Astrocyte (in vitro differentiated cells and primary cell): ENCODE results near the gene LRCOL1. TPM values are rescaled to one million over a fixed set of nuclear protein-coding genes. Genes with fewer than 3 reads are reported as not detected.
A peak's percentile ranks its signal among the peaks of the same experiment; 100 is the strongest.

ENCODE experiments used
- DNase-seq: peaks from one replicate; pipeline ENCODE4 v3.0.0-alpha.2; 2010; ENCODE audit warnings: low read depth
- FAIRE-seq: peaks from 2 replicates; lab custom pipeline; 2011; peaks lifted over from hg19 to GRCh38; lab: Jason Lieb, UNC
- H2AFZ ChIP-seq: 2 replicates; pipeline ENCODE4 v1.6.0; 2012; ENCODE audit warnings: low read depth, low read length, inconsistent platforms
- H3K27ac ChIP-seq: 2 replicates; pipeline ENCODE4 v1.5.1; 2011; ENCODE audit warnings: low read depth, low read length, inconsistent platforms
- H3K27me3 ChIP-seq: 2 replicates; pipeline ENCODE4 v1.6.0; 2011; ENCODE audit warnings: low read length, inconsistent platforms; ENCODE audit not compliant: insufficient read depth
- H3K36me3 ChIP-seq: 2 replicates; pipeline ENCODE4 v1.5.1; 2011; ENCODE audit warnings: low read length, inconsistent platforms; ENCODE audit not compliant: insufficient read depth
- H3K4me1 ChIP-seq: 2 replicates; pipeline ENCODE4 v1.5.1; 2011; ENCODE audit warnings: low read length, inconsistent platforms; ENCODE audit not compliant: insufficient read depth
- H3K4me2 ChIP-seq: 2 replicates; pipeline ENCODE4 v1.6.0; 2012; ENCODE audit warnings: low read length, inconsistent platforms
- H3K4me3 ChIP-seq: 2 replicates; pipeline ENCODE4 v1.5.1; 2011; ENCODE audit warnings: low read depth, mild to moderate bottlenecking, low read length, inconsistent platforms; ENCODE audit not compliant: insufficient read depth
- H3K79me2 ChIP-seq: 2 replicates; pipeline ENCODE4 v1.6.0; 2012; ENCODE audit warnings: mild to moderate bottlenecking, low read length, inconsistent platforms; ENCODE audit not compliant: insufficient read depth
- H3K9ac ChIP-seq: 2 replicates; pipeline ENCODE4 v1.6.0; 2012; ENCODE audit warnings: mild to moderate bottlenecking, low read length, inconsistent platforms
- H3K9me3 ChIP-seq: 2 replicates; pipeline ENCODE4 v1.5.1; 2012; ENCODE audit warnings: low read depth, mild to moderate bottlenecking, low read length, inconsistent platforms; ENCODE audit not compliant: insufficient read depth
- H4K20me1 ChIP-seq: 2 replicates; pipeline ENCODE4 v1.6.0; 2012; ENCODE audit warnings: low read length, inconsistent platforms; ENCODE audit not compliant: insufficient read depth
- H3K27ac Mint-ChIP-seq: one replicate; pipeline ENCODE4 v1.8.0; 2021; ENCODE audit warnings: mild to moderate bottlenecking, mixed read lengths; ENCODE audit not compliant: unreplicated experiment
- H3K27me3 Mint-ChIP-seq: one replicate; pipeline ENCODE4 v1.8.0; 2021; ENCODE audit warnings: low read depth, mixed read lengths; ENCODE audit not compliant: unreplicated experiment
- H3K36me3 Mint-ChIP-seq: one replicate; pipeline ENCODE4 v1.8.0; 2021; ENCODE audit warnings: low read depth, mixed read lengths; ENCODE audit not compliant: unreplicated experiment
- H3K4me1 Mint-ChIP-seq: one replicate; pipeline ENCODE4 v1.8.0; 2021; ENCODE audit warnings: low read depth, mixed read lengths; ENCODE audit not compliant: unreplicated experiment
- H3K4me3 Mint-ChIP-seq: one replicate; pipeline ENCODE4 v1.8.0; 2021; ENCODE audit warnings: mild to moderate bottlenecking, moderate library complexity, mixed read lengths; ENCODE audit not compliant: unreplicated experiment
- H3K9me3 Mint-ChIP-seq: one replicate; pipeline ENCODE4 v1.8.0; 2021; ENCODE audit warnings: mild to moderate bottlenecking, mixed read lengths; ENCODE audit not compliant: unreplicated experiment
- EZH2 ChIP-seq: IDR thresholded peaks from 2 replicates; pipeline ENCODE4 v1.6.1; 2012; ENCODE audit warnings: mild to moderate bottlenecking, low read length, inconsistent platforms; ENCODE audit not compliant: insufficient read depth
- total RNA-seq: library from RNA; stranded (reverse); gene quantifications from 2 replicates; pipeline ENCODE4 v1.2.1, GENCODE V29; 2021
- TF ChIP-seq, protein P1 (sequence below): IDR thresholded peaks from 2 replicates; pipeline ENCODE4 v1.5.1; 2011; ENCODE audit warnings: low read depth, mild to moderate bottlenecking, inconsistent platforms, low read length, moderate library complexity; ENCODE audit not compliant: insufficient read depth

The LRCOL1 gene
- total RNA-seq, 1 donor from 2014 or later = not detected

DNA sequence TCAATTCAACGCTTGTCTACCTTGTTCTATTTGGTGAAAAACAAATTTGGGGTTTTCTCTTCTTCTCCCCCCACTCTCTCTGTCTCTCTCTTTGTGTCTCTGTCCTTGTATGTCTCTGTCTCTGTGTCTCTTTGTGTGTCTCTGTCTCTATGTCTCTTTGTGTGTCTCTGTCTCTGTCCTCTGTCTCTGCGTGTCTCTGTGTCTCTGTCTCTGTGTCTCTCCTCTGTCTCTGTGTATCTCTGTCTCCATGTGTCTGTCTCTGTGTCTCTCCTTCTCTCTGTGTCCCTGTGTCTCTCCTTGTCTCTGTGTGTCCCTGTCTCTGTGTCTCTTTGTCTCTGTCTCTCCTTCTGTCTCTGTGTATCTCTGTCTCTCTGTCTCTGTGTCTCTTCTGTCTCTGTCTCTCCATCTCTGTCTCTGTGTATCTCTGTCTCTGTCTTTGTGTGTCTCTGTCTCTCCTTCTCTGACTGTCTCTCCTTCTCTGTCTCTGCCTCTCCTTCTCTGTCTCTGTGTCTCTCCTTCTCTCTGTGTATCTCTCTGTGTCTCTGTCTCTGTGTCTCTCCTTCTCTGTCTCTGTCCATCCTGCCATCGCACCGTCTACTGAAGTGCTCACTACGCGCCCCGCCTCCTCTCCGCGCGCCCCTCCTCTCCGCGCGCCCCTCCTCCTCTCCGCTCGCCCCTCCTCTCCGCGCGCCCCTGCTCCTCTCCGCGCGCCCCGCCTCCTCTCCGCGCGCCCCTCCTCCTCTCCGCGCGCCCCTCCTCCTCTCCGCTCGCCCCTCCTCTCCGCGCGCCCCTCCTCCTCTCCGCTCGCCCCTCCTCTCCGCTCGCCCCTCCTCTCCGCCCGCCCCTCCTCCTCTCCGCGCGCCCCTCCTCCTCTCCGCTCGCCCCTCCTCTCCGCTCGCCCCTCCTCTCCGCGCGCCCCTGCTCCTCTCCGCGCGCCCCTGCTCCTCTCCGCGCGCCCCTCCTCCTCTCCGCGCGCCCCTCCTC, 12.8 kb downstream of the LRCOL1 start:
- Histone ChIP-seq H2AFZ (peak overlapping the region; percentile 67), H3K4me2 (peak overlapping the region; percentile 89), H4K20me1 (no peaks in the 10 kb centered on the region), H3K9ac (peak overlapping the region; percentile 57), H3K79me2 (no peaks in the 10 kb centered on the region), H3K4me1 (peaks cover 6% of the 10 kb centered on the region), H3K4me3 (peak overlapping the region; percentile 43), H3K36me3 (no peaks in the 10 kb centered on the region), H3K9me3 (no peaks in the 10 kb centered on the region), H3K27me3 (peaks cover 10% of the 10 kb centered on the region), H3K27ac (no peak overlapping the region)
- no peaks in the 10 kb centered on the region for H3K36me3 Mint-ChIP-seq
- peaks cover 33% of the 10 kb centered on the region for H3K27me3 Mint-ChIP-seq
- no peak overlapping the region for H3K27ac Mint-ChIP-seq
- FAIRE-seq (no peak), DNase-seq (peak; percentile 31)
- peaks cover 7% of the 10 kb centered on the region for H3K4me1 Mint-ChIP-seq
- peaks cover 4% of the 10 kb centered on the region for H3K9me3 Mint-ChIP-seq
- peak overlapping the region; percentile 85 for H3K4me3 Mint-ChIP-seq
- TF ChIP-seq EZH2 = no peak
- TF ChIP-seq, protein P1, sequence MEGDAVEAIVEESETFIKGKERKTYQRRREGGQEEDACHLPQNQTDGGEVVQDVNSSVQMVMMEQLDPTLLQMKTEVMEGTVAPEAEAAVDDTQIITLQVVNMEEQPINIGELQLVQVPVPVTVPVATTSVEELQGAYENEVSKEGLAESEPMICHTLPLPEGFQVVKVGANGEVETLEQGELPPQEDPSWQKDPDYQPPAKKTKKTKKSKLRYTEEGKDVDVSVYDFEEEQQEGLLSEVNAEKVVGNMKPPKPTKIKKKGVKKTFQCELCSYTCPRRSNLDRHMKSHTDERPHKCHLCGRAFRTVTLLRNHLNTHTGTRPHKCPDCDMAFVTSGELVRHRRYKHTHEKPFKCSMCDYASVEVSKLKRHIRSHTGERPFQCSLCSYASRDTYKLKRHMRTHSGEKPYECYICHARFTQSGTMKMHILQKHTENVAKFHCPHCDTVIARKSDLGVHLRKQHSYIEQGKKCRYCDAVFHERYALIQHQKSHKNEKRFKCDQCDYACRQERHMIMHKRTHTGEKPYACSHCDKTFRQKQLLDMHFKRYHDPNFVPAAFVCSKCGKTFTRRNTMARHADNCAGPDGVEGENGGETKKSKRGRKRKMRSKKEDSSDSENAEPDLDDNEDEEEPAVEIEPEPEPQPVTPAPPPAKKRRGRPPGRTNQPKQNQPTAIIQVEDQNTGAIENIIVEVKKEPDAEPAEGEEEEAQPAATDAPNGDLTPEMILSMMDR = no peak

- no peaks in the 10 kb centered on the region for H3K79me2 ChIP-seq
- H3K4me3 Mint-ChIP-seq = peak overlapping the region; percentile 54
- H3K36me3 ChIP-seq = no peaks in the 10 kb centered on the region
- peak; percentile 13 for DNase-seq
- H3K36me3 Mint-ChIP-seq = no peaks in the 10 kb centered on the region
- no peaks in the 10 kb centered on the region for H3K9me3 ChIP-seq
- H3K4me3 ChIP-seq = no peak overlapping the region
- no peak overlapping the region for H3K4me2 ChIP-seq
- H3K27me3 Mint-ChIP-seq = peaks cover 34% of the 10 kb centered on the region
- H2AFZ ChIP-seq = peak overlapping the region; percentile 46
- no peak for TF ChIP-seq EZH2
- TF ChIP-seq, protein P1 = no peak
- H3K27me3 ChIP-seq = no peaks in the 10 kb centered on the region
- H4K20me1 ChIP-seq = no peaks in the 10 kb centered on the region
- peaks cover 7% of the 10 kb centered on the region for H3K4me1 Mint-ChIP-seq
- H3K9me3 Mint-ChIP-seq = peaks cover 4% of the 10 kb centered on the region
- no peak for FAIRE-seq
- peaks cover 2% of the 10 kb centered on the region for H3K4me1 ChIP-seq
- H3K27ac Mint-ChIP-seq = no peak overlapping the region
- no peak overlapping the region for H3K9ac ChIP-seq
- H3K27ac ChIP-seq = no peak overlapping the region
Measured at GRCh38 chr12:132596016-132596415, 14.4 kb downstream of the LRCOL1 start.

DNA sequence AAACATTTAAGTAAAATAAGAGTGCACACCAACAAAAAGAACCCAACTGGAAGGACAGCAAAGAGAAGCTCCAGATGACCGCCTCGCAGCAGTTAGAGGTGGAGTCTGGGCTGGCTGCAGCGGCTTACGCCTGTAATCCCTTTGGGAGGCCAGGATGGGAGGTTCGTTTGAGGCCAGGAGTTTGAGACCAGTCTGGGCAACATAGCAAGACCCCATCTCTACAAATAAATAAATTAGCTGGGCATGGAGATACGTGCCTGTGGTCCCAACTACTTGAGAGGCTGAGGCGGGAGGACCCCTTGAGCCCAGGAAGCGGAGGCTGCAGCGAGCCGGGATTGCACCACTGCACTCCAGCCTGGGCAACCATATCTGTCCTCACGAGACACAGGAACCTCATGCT, 15.2 kb downstream of the LRCOL1 start:
- Histone ChIP-seq H3K27ac (no peak overlapping the region), H3K9ac (no peak overlapping the region), H3K4me3 (no peak overlapping the region), H3K4me2 (no peak overlapping the region), H3K27me3 (no peaks in the 10 kb centered on the region), H3K36me3 (no peaks in the 10 kb centered on the region), H2AFZ (no peak overlapping the region), H3K79me2 (no peaks in the 10 kb centered on the region), H3K9me3 (no peaks in the 10 kb centered on the region), H3K4me1 (peaks cover 2% of the 10 kb centered on the region), H4K20me1 (no peaks in the 10 kb centered on the region)
- no peak for FAIRE-seq
- peaks cover 35% of the 10 kb centered on the region for H3K27me3 Mint-ChIP-seq
- H3K27ac Mint-ChIP-seq = peak overlapping the region; percentile 41
- TF ChIP-seq, protein P1 = no peak
- no peak for TF ChIP-seq EZH2
- no peaks in the 10 kb centered on the region for H3K36me3 Mint-ChIP-seq
- H3K9me3 Mint-ChIP-seq = peaks cover 4% of the 10 kb centered on the region
- no peak overlapping the region for H3K4me3 Mint-ChIP-seq
- peaks cover 7% of the 10 kb centered on the region for H3K4me1 Mint-ChIP-seq
- no peak for DNase-seq
